Hematopoietic multipotent progenitor cell treated with erythropoietin and hydrocortisone succinate and interleukin-3 and kit ligand, for 4 days (in vitro differentiated cells): ENCODE data around the gene NECTIN2.

ENCODE experiments used
- DNase-seq: peaks from one replicate; pipeline ENCODE4 v3.0.0-alpha.2; 2015

Gene NECTIN2

DNA sequence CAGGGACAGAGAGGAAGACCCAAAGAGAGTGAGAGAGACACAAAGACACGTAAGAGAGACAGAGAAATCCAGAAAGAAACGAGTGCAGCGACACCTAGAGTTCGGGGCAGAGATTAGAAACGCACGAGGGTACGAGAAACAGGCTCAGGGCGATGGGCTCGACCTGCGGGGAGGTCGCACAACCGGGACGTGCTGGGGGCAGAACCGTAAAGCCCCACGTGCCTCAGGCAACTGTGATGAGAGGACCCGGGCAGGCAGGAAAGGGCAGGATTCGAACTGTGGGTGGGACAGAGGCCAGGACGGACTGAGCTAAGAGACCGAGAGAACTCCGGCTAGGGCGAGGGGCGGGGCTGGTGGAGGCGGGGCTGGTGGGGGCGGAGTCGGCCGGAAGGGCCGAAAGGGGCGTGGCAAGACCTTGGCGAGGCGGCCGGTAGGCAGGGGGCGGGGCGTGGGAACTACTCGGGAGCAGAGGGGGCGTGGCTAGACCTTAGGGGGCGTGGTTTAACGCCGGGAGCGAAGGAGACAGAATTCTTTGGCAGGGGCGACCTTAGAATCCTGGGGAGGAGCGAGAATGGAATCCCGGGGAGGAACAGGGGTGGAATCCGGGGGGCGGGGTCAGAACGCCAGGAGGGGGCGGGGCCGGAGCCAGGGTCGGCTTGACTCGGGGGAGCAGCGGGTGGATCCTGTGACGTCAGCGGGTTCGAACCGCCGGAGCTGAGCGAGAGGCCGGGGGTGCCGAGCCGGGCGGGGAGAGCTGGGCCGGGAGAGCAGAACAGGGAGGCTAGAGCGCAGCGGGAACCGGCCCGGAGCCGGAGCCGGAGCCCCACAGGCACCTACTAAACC lies at the start of gene NECTIN2:
Gene NECTIN2, plus strand, starts transcription at position 686 of the 843 bp plus-strand sequence. CDS start 229 bp downstream, outside the sequence.
- DNase-seq, result peak; percentile 97

- DNase-seq, result peak; percentile 56
These were observed 49.4 kb upstream of the NECTIN2 start for GRCh38 chr19:44796701-44797115.

DNA sequence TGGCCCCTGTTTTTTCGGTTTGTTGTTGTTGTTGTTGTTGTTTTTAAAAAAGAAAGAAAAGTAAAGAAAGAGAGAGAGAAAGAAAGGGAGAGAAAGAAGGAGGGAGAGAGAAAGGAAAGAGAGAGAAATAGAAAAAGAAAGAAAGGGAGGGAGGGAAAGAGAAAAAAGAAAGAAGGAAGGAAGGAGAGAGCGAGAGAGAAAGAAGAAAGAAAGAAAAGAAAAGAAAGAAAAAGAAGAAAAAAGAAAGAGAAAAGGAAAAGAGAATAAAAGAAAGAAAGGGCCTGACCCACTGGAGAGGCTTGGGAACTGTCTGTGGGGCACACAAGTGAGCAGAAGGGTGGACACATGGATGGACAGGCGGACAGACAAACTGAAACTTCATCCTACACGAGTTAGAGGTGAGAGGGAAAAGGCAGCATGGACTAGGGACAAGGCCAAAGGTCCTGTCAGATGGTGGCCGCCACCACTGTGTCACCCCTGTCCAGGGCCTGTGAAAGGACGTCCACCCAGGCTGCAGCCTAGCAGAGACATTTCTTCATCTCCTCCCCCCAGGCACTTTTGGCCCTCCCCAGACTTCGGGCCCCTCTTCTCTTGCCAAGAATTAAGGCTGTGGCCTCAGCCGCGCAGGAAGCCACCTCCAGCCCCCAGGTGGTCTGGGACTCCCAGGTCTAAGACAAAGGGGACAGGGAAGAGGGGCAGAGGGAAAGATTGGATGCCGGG lies 46.3 kb upstream of the NECTIN2 start:
- no peak for DNase-seq

DNA sequence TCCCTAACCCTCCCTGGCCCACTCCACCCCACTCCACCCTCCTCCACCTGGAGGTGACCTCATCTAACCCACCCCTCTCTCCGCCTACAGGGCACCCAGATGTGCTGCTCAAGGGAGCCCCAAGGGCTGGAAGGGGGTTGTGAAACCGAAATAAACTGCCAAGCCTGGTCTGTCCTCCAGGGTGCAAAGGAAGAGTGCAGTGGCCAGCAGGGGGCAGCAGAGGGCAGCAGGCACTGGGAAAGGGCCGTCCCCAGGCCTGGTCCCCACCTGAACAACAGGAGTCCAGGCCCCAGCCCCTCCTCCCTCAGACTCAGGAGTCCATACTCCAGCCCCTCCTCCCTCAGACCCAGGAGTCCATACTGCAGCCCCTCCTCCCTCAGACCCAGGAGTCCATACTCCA lies 45.6 kb upstream of the NECTIN2 start:
- DNase-seq, result peak; percentile 92

DNA sequence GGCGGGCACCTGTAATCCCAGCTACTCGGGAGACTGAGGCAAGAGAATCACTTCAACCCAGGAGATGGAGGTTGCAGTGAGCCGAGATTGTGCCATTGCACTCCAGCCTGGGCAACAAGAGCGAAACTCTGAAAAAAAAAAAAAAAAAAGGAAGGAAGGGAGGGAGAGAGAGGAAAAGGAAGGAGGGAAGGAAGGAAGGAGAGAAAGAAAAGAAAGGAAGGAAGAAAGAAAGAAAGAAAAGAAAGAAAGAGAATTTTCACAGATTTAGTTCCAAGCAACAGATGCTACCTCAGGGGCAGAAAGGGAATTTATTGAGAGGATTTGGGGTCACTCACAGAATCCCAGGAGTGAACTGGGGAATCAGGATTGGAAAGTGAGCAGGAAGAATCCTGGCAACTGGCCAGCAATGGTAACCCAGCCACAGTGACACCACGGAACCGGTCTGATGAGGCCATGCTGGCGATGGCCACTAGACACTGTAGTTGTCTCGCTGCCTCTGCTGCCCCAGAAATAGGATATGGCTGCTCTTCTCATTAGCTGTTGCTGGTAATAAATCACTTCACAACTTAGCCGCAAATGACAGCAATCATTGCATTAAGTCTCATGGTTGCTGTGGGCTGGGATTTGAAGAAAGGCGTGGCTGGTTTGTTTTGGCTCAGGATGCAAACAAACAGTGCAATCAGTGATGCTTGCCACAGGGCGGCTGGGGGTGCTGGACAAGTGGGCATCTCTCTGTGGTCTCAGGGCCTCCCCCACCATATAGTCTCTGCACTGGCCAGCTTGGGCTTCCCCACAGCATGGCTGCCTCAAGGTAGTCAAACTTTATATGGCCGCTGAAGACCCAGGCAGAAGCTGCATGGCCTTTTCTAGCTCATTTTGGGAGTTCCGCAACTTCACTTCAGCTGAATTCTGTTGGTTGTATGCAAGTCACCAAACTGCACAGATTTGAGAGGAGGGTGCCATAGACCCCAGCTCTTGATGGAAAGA lies 42.4 kb upstream of the NECTIN2 start:
- peak; percentile 19 for DNase-seq

GRCh38 chr19:44806291-44806690 lies 39.8 kb upstream of the NECTIN2 start:
- no peak for DNase-seq

DNA sequence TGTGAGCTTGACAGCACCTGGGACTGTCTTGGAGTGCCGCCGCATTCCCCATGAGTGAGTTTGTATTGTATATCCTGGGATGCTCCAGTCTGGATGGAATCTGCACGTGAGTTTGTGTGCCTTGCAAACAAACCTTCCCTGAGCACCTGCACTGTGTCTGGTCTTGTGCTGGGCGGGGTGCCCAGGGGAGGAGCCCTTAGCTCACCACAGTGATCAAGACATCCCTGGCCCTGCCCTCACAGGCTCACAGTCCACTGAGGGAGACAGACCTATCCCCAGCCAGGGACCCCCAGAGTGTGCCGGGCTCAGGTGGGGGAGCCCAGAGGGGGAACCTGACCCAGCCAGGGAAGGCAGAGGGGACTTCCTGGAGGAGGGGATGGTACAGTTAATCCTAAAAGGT lies 38.9 kb upstream of the NECTIN2 start:
- no peak for DNase-seq

GRCh38 chr19:44807652-44808462 lies 38.2 kb upstream of the NECTIN2 start:
- DNase-seq, result peak; percentile 29

GRCh38 chr19:44808463-44809371 lies 37.4 kb upstream of the NECTIN2 start, which contains the start of gene BCAM:
Gene BCAM, plus strand, starts transcription at chr19:44809103. Its CDS starts 22 bp downstream, at chr19:44809125.
- peak; percentile 61 for DNase-seq

DNA sequence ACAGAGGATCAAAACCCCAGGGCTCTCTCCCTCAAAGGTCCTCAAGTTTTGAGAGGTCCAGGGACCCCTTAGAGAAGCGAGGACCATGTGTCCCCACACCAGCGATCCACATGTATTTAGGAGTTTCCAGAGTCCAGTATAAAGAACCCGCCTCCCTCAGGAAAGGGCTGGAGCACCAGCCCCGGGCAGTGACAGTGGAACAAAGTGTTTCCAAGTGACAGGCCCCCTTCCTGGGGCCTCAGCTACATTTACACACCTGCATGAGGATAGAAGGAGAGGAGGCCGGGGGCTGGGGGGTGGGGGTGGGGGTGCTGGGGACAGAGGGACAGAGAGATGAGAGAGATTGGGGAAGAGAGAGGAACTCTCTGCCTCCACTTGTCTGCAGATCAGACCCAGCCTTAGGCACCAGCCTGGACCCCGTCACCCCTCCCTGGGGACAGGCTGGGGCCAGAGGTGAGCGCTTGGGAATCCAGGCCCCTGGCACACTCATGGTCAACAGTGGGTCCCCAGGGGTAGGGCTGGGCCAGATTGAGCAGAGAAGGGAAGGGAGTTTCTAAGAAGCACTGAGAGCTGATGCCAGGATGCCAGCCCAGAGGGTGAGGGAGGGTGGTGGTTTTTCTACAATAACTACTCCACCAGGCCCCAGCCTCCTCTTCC lies 36.4 kb upstream of the NECTIN2 start:
- DNase-seq, result no peak

- no peak for DNase-seq
These were observed 35.6 kb upstream of the NECTIN2 start for GRCh38 chr19:44810234-44811121.

- no peak for DNase-seq
These were observed 35.0 kb upstream of the NECTIN2 start for GRCh38 chr19:44811122-44811419.

DNA sequence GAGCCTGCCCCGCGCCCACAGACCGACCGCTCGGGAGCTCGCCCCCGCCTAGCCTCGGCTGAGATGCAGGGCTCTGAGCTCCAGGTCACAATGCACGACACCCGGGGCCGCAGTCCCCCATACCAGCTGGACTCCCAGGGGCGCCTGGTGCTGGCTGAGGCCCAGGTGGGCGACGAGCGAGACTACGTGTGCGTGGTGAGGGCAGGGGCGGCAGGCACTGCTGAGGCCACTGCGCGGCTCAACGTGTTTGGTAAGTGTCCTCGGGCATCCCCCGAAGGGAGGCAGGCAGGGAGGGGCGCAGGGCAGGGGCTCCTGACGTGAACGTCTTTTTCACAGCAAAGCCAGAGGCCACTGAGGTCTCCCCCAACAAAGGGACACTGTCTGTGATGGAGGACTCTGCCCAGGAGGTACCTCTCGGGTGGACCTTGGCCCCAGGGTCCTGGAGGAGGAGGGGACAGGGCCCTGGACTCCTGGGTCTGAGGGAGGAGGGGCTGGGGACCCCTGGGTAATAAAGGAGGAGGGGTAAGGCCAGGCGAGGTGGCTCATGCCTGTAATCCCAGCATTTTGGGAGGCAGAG lies 33.9 kb upstream of the NECTIN2 start:
- no peak for DNase-seq

- DNase-seq, result no peak
These were observed 32.8 kb upstream of the NECTIN2 start for GRCh38 chr19:44813070-44813840.

GRCh38 chr19:44813841-44814470 lies 32.1 kb upstream of the NECTIN2 start:
- DNase-seq, result no peak

GRCh38 chr19:44814517-44814916 lies 31.6 kb upstream of the NECTIN2 start:
- DNase-seq, result no peak

GRCh38 chr19:44816301-44816700 lies 29.8 kb upstream of the NECTIN2 start:
- DNase-seq, result no peak
